ENCODE data around the gene RFX8. TPM values are rescaled to one million over a fixed set of nuclear protein-coding genes. Genes with fewer than 3 reads are reported as not detected.

RFX8 gene
- total and polyA plus RNA-seq, 2 of the 4 experiments (the other 2 are of a cell fraction), result 2.9 to 5.3 TPM

GRCh38 chr2:101380376-101380775 is 94.5 kb downstream of the RFX8 start:
- no peak overlapping the region for H4K91ac ChIP-seq (ENCODE audit: insufficient read depth, low read depth, low read length)
- BruUV-seq (replicated peaks), result no TSS peak
- H3K36me3 ChIP-seq (ENCODE audit: control insufficient read depth, insufficient read depth, low read length), result no peaks in the 10 kb centered on the region
- H4K5ac ChIP-seq (ENCODE audit: low read depth, low read length), result no peak overlapping the region
- H3K9me1 ChIP-seq (ENCODE audit: insufficient read depth, low read length), result no peaks in the 10 kb centered on the region
- peaks cover 17% of the 10 kb centered on the region for H3K27me3 ChIP-seq (ENCODE audit: control insufficient read depth, insufficient read depth, low read length)
- no peak overlapping the region for H3K18ac ChIP-seq (ENCODE audit: low read depth, low read length)
- no peak overlapping the region for H3K9ac ChIP-seq (ENCODE audit: low read depth, low read length)
- H2AK9ac ChIP-seq (replicated peaks; ENCODE audit: low read depth, low read length, poor library complexity), result peak overlapping the region; percentile 57
- no peak overlapping the region for H2BK15ac ChIP-seq (ENCODE audit: low read depth, low read length)
- ATAC-seq (ENCODE audit: low read depth), result peak; percentile 74; the same call in 1 of the 2 replicates
- H4K8ac ChIP-seq (ENCODE audit: low read depth in 2 of 2, low read length in 2 of 2), result no peak overlapping the region
- DNase-seq, result peak; percentile 71
- no peak overlapping the region for H2AFZ ChIP-seq (replicated peaks; ENCODE audit: low read length, poor library complexity)
- H3K4me3 ChIP-seq (ENCODE audit: insufficient read depth, low read depth, low read length), result no peak overlapping the region
- no peak overlapping the region for H3K4ac ChIP-seq (ENCODE audit: low read depth, low read length)
- intact Hi-C loops (cut with micrococcal nuclease), result no loop called here
- in situ Hi-C loops (cut with MboI; ENCODE audit: low sequenced_read_pairs), result no loop called here
- H3K14ac ChIP-seq (replicated peaks; ENCODE audit: low read depth, low read length), result no peak overlapping the region
- H3K4me1 ChIP-seq (ENCODE audit: control insufficient read depth, insufficient read depth, low read length), result no peaks in the 10 kb centered on the region
- POLR2A ChIA-PET (ENCODE audit: unreplicated experiment), result no interaction called here
- H4K20me1 ChIP-seq (ENCODE audit: insufficient read depth, low read length), result no peaks in the 10 kb centered on the region
- 70% methylated on average over 2 of the region's 11 CpGs; no CpG with 5 or more reads in 1 of the 2 experiments for WGBS, 2 experiments (ENCODE audit: extremely low coverage in 2 of 2, insufficient read length in 1 of 2)
- H3K56ac ChIP-seq (ENCODE audit: extremely low read depth, insufficient read depth, low read length), result no peak overlapping the region
- H3K4me2 ChIP-seq (ENCODE audit: low read depth, low read length), result no peak overlapping the region
- no peak overlapping the region for H2BK20ac ChIP-seq (ENCODE audit: low read depth, low read length)
- CTCF ChIA-PET, result interaction anchor here (0.7 kb wide), 1 partner anchor 32 kb away, joined by 3 read pairs; no protein-coding TSS in a partner anchor
- no peak overlapping the region for H3K23ac ChIP-seq (ENCODE audit: low read depth, low read length)
- H2BK5ac ChIP-seq (ENCODE audit: low read depth, low read length, poor library complexity, severe bottlenecking), result no peak overlapping the region
- H3K27ac ChIP-seq (ENCODE audit: insufficient read depth, low read length), result no peak overlapping the region
- dilution Hi-C loops (cut with HindIII; ENCODE audit: low sequenced_read_pairs, unreplicated experiment), result no loop called here
- no peak overlapping the region for H2BK120ac ChIP-seq (ENCODE audit: low read depth, low read length)
- no peak overlapping the region for H2AK5ac ChIP-seq (ENCODE audit: low read depth, low read length)
- no peaks in the 10 kb centered on the region for H3K79me1 ChIP-seq (ENCODE audit: low read depth in 1 of 2, low read length in 2 of 2)
- TF ChIP-seq MAZ (IDR thresholded peaks at IDR 0.05; ENCODE audit: borderline replicate concordance, low read depth, low read length) (no peak), USF2 (IDR thresholded peaks at IDR 0.05; ENCODE audit: low read depth, low read length) (0 out of 2 replicates have a peak, but pooled peaks have one; percentile 28)
- no peaks in the 10 kb centered on the region for H3K9me3 ChIP-seq (ENCODE audit: control insufficient read depth, insufficient read depth, low read length)

Measured in IMR-90 (cell line).